HepG2 (cell line): ENCODE measurements around the gene F8. TPM values are rescaled to one million over a fixed set of nuclear protein-coding genes. Genes with fewer than 3 reads are reported as not detected.

ENCODE experiments used
- ATAC-seq: fragments of 200-7000 bp; cut with Tn5 transposase; 3 replicates; pipeline ENCODE4 v1.9.1; 2020; ENCODE audit warnings: mild to moderate bottlenecking, moderate library complexity
- BruUV-seq: library from RNA; stranded (reverse); fragments of 400-500 nt; replicated peaks from 2 replicates; lab custom pipeline; 2021; lab: Mats Ljungman, UMichigan
- CTCF ChIA-PET: fragments of 300-600 bp; formaldehyde crosslinking; extraction: SDS; loops from one replicate; lab custom pipeline; 2021; ENCODE audit warnings: low total read pairs, inconsistent platforms, low intra/inter-chr PET ratio; lab: Yijun Ruan, JAX
- POLR2A ChIA-PET: fragments of 350-600 bp; sonication (Branson Sonifier 250); formaldehyde crosslinking; loops from one replicate; lab custom pipeline; 2020; ENCODE audit warnings: antibody characterized with exemption, inconsistent platforms; lab: Yijun Ruan, JAX
- DNase-seq: peaks from one replicate; pipeline ENCODE4 v3.0.0-alpha.2; 2015; ENCODE audit warnings: low spot score
- FAIRE-seq: peaks from 3 replicates; lab custom pipeline; 2011; peaks lifted over from hg19 to GRCh38; lab: Jason Lieb, UNC
- H2AFZ ChIP-seq: one replicate; pipeline ENCODE4 v1.6.1; 2011; ENCODE audit warnings: low read length, inconsistent platforms
- H3K27ac ChIP-seq: fragments of 300-600 bp; 3 replicates; pipeline ENCODE4 v1.8.0; 2011; ENCODE audit warnings: mixed run types, mild to moderate bottlenecking, mixed read lengths, low read length, inconsistent platforms; ENCODE audit not compliant: insufficient read depth; ENCODE audit errors: extremely low read length
- H3K27me3 ChIP-seq, 2 experiments: fragments of 200-600 bp in 1 of 2; 2 replicates in 1 of 2; 3 replicates in 1 of 2; pipeline versions ENCODE4 v1.6.0 to v1.8.0; 2011; ENCODE audit warnings: low read length in 2 of 2, mild to moderate bottlenecking in 2 of 2, moderate library complexity in 2 of 2, inconsistent platforms in 1 of 2; ENCODE audit not compliant: insufficient read depth in 2 of 2, control insufficient read depth in 1 of 2
- H3K36me3 ChIP-seq, 2 experiments: fragments of 200-600 bp in 1 of 2; replicated peaks in 1 of 2; 2 replicates in 1 of 2; 3 replicates in 1 of 2; pipeline versions ENCODE4 v1.5.1 to v1.8.0; 2011; ENCODE audit warnings: low read length in 2 of 2, inconsistent platforms in 1 of 2; ENCODE audit not compliant: insufficient read depth in 2 of 2, control insufficient read depth in 1 of 2
- H3K4me1 ChIP-seq: 2 replicates; pipeline ENCODE4 v1.5.1; 2012; ENCODE audit warnings: low read length, inconsistent platforms; ENCODE audit not compliant: insufficient read depth
- H3K4me2 ChIP-seq: 2 replicates; pipeline ENCODE4 v1.6.0; 2011; ENCODE audit warnings: low read depth, low read length, inconsistent platforms
- H3K4me3 ChIP-seq, 3 experiments: fragments of 200-600 bp in 1 of 3; sonication (generic), shearing (Covaris generic) in 1 of 3; replicated peaks in 1 of 3; 2 replicates each; pipeline ENCODE4 v1.5.1; 2011 to 2016; ENCODE audit warnings: low read length in 3 of 3, inconsistent platforms in 2 of 3, low read depth in 2 of 3, mild to moderate bottlenecking in 2 of 3, control low read depth in 1 of 3, mixed read lengths in 1 of 3; ENCODE audit not compliant: insufficient read depth in 1 of 3
- H3K79me2 ChIP-seq: one replicate; pipeline ENCODE4 v1.6.1; 2011; ENCODE audit warnings: low read length, inconsistent platforms; ENCODE audit not compliant: insufficient read depth
- H3K9ac ChIP-seq: 2 replicates; pipeline ENCODE4 v1.6.0; 2011; ENCODE audit warnings: mild to moderate bottlenecking, low read depth, low read length, inconsistent platforms; ENCODE audit not compliant: insufficient read depth
- H3K9me3 ChIP-seq: 2 replicates; pipeline ENCODE4 v1.5.1; 2012; ENCODE audit warnings: mild to moderate bottlenecking, low read length
- H4K20me1 ChIP-seq: 2 replicates; pipeline ENCODE4 v1.6.0; 2011; ENCODE audit warnings: inconsistent platforms, mild to moderate bottlenecking, low read length, moderate library complexity; ENCODE audit not compliant: insufficient read depth
- AFF4 ChIP-seq: sonication (generic); formaldehyde crosslinking; IDR thresholded peaks from 2 replicates; pipeline ENCODE4 v1.4.0; 2020; ENCODE audit warnings: missing genetic modification reagents
- CCAR2 ChIP-seq: fragments of 200-400 bp; formaldehyde crosslinking; optimal IDR thresholded peaks from 2 replicates; pipeline ENCODE3; 2018; ENCODE audit warnings: low read depth, mild to moderate bottlenecking, low read length, moderate library complexity
- HOXD1 ChIP-seq: sonication (generic); formaldehyde crosslinking; IDR thresholded peaks from 2 replicates; pipeline ENCODE4 v1.5.0; 2020; ENCODE audit warnings: missing genetic modification reagents
- NCOA2 ChIP-seq: sonication (generic); formaldehyde crosslinking; IDR thresholded peaks from 2 replicates; pipeline ENCODE4 v1.8.0; 2022; ENCODE audit warnings: inconsistent platforms
- SRY ChIP-seq: sonication (generic); formaldehyde crosslinking; IDR thresholded peaks from 2 replicates; pipeline ENCODE4 v1.8.0; 2022; ENCODE audit warnings: mild to moderate bottlenecking, missing genetic modification reagents
- YY1 ChIP-seq: IDR thresholded peaks from 2 replicates; pipeline ENCODE4 v1.6.1; 2011; ENCODE audit warnings: low read length, low read depth, moderate library complexity, mild to moderate bottlenecking; ENCODE audit not compliant: insufficient read depth, insufficient replicate concordance
- ZMYM2 ChIP-seq: sonication (generic); formaldehyde crosslinking; IDR thresholded peaks from 2 replicates; pipeline ENCODE4 v1.8.0; 2022; ENCODE audit warnings: mild to moderate bottlenecking, missing genetic modification reagents
- ZMYM3 ChIP-seq: sonication (generic); formaldehyde crosslinking; IDR thresholded peaks from 2 replicates; pipeline ENCODE4 v1.5.1; 2020; ENCODE audit warnings: mild to moderate bottlenecking, missing genetic modification reagents
- ZNF10 ChIP-seq: sonication (generic); formaldehyde crosslinking; IDR thresholded peaks from 2 replicates; pipeline ENCODE4 v1.4.0; 2020; ENCODE audit warnings: mild to moderate bottlenecking, low read depth, missing genetic modification reagents, borderline replicate concordance
- ZNF510 ChIP-seq: sonication (generic); formaldehyde crosslinking; IDR thresholded peaks from 2 replicates; pipeline ENCODE4 v1.4.0; 2020; ENCODE audit warnings: low read depth, mild to moderate bottlenecking, missing genetic modification reagents
- ZNF670 ChIP-seq: sonication (generic); formaldehyde crosslinking; IDR thresholded peaks from 2 replicates; pipeline ENCODE4 v1.8.0; 2022; ENCODE audit warnings: mild to moderate bottlenecking, missing genetic modification reagents, borderline replicate concordance
- ZNF746 ChIP-seq: sonication (generic); formaldehyde crosslinking; IDR thresholded peaks from 2 replicates; pipeline ENCODE4 v1.8.0; 2022; ENCODE audit warnings: mild to moderate bottlenecking, missing genetic modification reagents
- ZNF768 ChIP-seq: sonication (generic); formaldehyde crosslinking; IDR thresholded peaks from 2 replicates; pipeline ENCODE4 v1.4.0; 2020; ENCODE audit warnings: missing genetic modification reagents
- WGBS: methylation state at CpG from one replicate; pipeline ENCODE4 v1.1.6; 2017; ENCODE audit warnings: low lambda C conversion rate; 5-methylcytosine and 5-hydroxymethylcytosine counted together
- in situ Hi-C: cut with HindIII; loops from 2 replicates; pipeline ENCODE4 v1.10.0; 2017; ENCODE audit warnings: low pct_unique_long_range_greater_than_20kb; ENCODE audit not compliant: extremely low pct_ligation_motif_present
- intact Hi-C: fragments of 100-400 bp; cut with micrococcal nuclease; formaldehyde crosslinking; loops from one replicate; pipeline ENCODE4 v1.10.0; 2022; ENCODE audit not compliant: unreplicated experiment
- polyA plus RNA-seq, 8 experiments: library from polyadenylated mRNA; depleted of rRNA in 3 of 8; stranded (reverse) in 7 of 8; unstranded in 1 of 8; fragments of >200 nt; fragmentation: Illumina TruSeq in 4 of 8; extraction: Trizol in 4 of 8; gene quantifications; 2 replicates each; pipeline versions ENCODE4 v1.2.1 to v1.2.3, GENCODE V29; 2011 to 2016; ENCODE audit warnings: low read depth in 4 of 8, missing spikeins in 1 of 8, mixed read lengths in 1 of 8; ENCODE audit not compliant: insufficient read depth in 1 of 8
- total RNA-seq, 5 experiments: library from RNA; depleted of rRNA; stranded (reverse); fragments of >200 nt; fragmentation: Illumina TruSeq; extraction: Trizol; gene quantifications; 2 replicates each; pipeline ENCODE4 v1.2.3, GENCODE V29; 2016; ENCODE audit warnings: low read depth in 1 of 5
- TF ChIP-seq, protein P1 (sequence below): sonication (generic); formaldehyde crosslinking; IDR thresholded peaks from 2 replicates; pipeline ENCODE4 v1.4.0; 2020; ENCODE audit warnings: missing genetic modification reagents, borderline replicate concordance
- TF ChIP-seq, protein P2 (sequence below): IDR thresholded peaks from 2 replicates; pipeline ENCODE4 v1.6.1; 2016; ENCODE audit warnings: missing biosample characterization, missing genetic modification reagents, low read depth

Gene F8
- total and polyA plus RNA-seq, 2 of the 13 experiments (the other 11 are each of a cell fraction or from before 2014, with no cell fraction given): 0.29 to 0.61 TPM

- Histone ChIP-seq H4K20me1 (no peaks in the 10 kb centered on the region), H3K4me1 (no peaks in the 10 kb centered on the region), H3K9me3 (no peaks in the 10 kb centered on the region), H3K4me3 (no peak overlapping the region), H3K4me2 (no peak overlapping the region), H3K27me3 (no peaks in the 10 kb centered on the region), H3K79me2 (no peaks in the 10 kb centered on the region), H3K36me3 (no peaks in the 10 kb centered on the region), H3K9ac (no peak overlapping the region), H3K27ac (no peak overlapping the region), H2AFZ (no peak overlapping the region)
- TF ChIP-seq AFF4 (CRISPR knock-in tag): no peak
- no peak for TF ChIP-seq HOXD1 (CRISPR knock-in tag)
- TF ChIP-seq, protein P1, sequence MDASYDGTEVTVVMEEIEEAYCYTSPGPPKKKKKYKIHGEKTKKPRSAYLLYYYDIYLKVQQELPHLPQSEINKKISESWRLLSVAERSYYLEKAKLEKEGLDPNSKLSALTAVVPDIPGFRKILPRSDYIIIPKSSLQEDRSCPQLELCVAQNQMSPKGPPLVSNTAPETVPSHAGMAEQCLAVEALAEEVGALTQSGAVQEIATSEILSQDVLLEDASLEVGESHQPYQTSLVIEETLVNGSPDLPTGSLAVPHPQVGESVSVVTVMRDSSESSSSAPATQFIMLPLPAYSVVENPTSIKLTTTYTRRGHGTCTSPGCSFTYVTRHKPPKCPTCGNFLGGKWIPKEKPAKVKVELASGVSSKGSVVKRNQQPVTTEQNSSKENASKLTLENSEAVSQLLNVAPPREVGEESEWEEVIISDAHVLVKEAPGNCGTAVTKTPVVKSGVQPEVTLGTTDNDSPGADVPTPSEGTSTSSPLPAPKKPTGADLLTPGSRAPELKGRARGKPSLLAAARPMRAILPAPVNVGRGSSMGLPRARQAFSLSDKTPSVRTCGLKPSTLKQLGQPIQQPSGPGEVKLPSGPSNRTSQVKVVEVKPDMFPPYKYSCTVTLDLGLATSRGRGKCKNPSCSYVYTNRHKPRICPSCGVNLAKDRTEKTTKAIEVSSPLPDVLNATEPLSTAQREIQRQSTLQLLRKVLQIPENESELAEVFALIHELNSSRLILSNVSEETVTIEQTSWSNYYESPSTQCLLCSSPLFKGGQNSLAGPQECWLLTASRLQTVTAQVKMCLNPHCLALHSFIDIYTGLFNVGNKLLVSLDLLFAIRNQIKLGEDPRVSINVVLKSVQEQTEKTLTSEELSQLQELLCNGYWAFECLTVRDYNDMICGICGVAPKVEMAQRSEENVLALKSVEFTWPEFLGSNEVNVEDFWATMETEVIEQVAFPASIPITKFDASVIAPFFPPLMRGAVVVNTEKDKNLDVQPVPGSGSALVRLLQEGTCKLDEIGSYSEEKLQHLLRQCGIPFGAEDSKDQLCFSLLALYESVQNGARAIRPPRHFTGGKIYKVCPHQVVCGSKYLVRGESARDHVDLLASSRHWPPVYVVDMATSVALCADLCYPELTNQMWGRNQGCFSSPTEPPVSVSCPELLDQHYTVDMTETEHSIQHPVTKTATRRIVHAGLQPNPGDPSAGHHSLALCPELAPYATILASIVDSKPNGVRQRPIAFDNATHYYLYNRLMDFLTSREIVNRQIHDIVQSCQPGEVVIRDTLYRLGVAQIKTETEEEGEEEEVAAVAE: no peak
- TF ChIP-seq ZNF746 (CRISPR knock-in tag): no peak
- no peak for TF ChIP-seq ZNF10 (CRISPR knock-in tag)
- TF ChIP-seq ZNF670 (CRISPR knock-in tag): no peak
- no peak for TF ChIP-seq ZNF510 (CRISPR knock-in tag)
- TF ChIP-seq ZNF768 (CRISPR knock-in tag): no peak
- TF ChIP-seq YY1: no peak
- TF ChIP-seq ZMYM2 (CRISPR knock-in tag): no peak
- TF ChIP-seq SRY (CRISPR knock-in tag): no peak
- no peak for TF ChIP-seq CCAR2
- TF ChIP-seq ZMYM3 (CRISPR knock-in tag): no peak
- no peak for TF ChIP-seq NCOA2 (CRISPR knock-in tag)
- TF ChIP-seq, protein P2, sequence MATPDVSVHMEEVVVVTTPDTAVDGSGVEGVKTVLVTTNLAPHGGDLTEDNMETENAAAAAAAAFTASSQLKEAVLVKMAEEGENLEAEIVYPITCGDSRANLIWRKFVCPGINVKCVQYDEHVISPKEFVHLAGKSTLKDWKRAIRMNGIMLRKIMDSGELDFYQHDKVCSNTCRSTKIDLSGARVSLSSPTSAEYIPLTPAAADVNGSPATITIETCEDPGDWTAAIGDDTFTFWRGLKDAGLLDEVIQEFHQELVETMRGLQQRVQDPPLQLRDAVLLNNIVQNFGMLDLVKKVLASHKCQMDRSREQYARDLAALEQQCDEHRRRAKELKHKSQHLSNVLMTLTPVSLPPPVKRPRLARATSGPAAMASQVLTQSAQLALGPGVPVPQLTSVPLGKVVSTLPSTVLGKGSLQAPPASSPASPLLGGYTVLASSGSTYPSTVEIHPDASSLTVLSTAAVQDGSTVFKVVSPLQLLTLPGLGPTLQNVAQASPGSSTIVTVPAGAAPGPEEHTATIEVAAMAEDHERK (CRISPR knock-in tag): no peak
- 70% methylated on average over 1 of the region's 1 CpG for WGBS
- DNase-seq (no peak), ATAC-seq (no peak), FAIRE-seq (no peak)
- BruUV-seq: no TSS peak
- intact Hi-C loops (no loop called here), in situ Hi-C loops (loop anchor here (25.0 kb wide), 1 partner anchor 237 kb away; the partner anchor contains the start of gene CTAG1A)
- POLR2A ChIA-PET: no interaction called here
- CTCF ChIA-PET: no interaction called here
Measured at GRCh38 chrX:154824638-154825037, 197.9 kb downstream of the F8 start.
